Pulmonary artery endothelial cell (primary cell): ENCODE results near the gene PRR15L. TPM values are rescaled to one million over a fixed set of nuclear protein-coding genes. Genes with fewer than 3 reads are reported as not detected.
"Not testable (repeated sequence)": the region's sequence is repeated elsewhere in the genome, so short reads cannot be mapped to it uniquely, and the experiment has no call there.

Experiments used
- DNase-seq: peaks from one replicate; pipeline ENCODE4 v3.0.0-alpha.2; 2011; ENCODE audit warnings: low read depth, low spot score
- total RNA-seq: library from RNA; depleted of rRNA; stranded (reverse); fragments of >200 nt; gene quantifications from 2 replicates; pipeline ENCODE4 v1.2.3, GENCODE V29; 2014

The PRR15L gene
- total RNA-seq, 1 donor from 2014 or later, result not detected

GRCh38 chr17:47989159-47989558 is 31.5 kb upstream of the PRR15L start:
- no peak for DNase-seq

DNA sequence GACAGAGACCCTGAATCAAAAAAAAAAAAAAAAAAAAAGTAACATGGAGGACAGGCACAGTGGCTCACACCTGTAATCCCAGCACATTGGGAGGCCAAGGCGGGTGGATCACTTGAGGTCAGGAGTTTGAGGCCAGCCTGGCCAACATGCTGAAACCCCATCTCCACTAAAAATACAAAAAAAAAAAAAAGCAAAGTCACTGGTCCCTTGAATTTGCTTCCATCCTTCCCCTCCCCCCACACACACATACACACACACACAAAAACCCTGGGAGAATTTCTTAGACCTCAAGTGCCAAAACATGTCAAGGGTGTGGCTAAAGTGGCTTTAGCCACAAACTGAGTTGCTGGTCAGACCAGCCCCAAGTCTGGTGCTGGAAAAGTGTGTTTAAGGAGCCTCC is 30.8 kb upstream of the PRR15L start:
- DNase-seq, result not testable (repeated sequence)

DNA sequence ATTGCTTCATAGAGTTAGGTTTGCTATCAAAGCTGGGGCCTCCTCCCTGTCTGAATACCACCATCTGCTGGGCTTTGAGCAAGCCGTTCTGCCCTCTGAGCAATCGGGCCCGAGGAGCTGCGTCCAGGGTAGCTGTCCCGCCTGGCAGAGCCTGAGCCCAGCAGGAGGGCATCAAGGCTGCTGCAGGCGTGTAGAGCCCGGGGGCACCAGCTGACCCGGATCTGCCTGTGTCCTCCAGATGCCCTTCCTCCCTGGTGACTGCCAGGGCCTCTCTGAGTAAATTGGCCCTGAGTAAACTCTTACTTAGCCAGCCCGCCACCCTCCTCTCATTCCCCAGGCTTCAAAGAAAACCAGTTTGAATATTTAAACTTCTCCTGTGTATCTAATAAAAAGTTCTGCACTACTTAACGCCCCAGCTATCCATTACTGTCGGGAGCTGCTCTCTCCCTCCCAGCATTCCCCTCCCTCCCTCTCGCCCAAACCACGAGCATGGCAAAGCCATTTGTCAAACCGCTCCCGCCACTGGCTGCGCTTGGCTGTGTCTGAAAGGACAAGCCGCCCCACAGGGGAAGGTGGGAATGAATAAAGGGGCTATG is 29.7 kb upstream of the PRR15L start:
- no peak for DNase-seq

GRCh38 chr17:47986520-47986919 is 28.8 kb upstream of the PRR15L start:
- no peak for DNase-seq

DNA sequence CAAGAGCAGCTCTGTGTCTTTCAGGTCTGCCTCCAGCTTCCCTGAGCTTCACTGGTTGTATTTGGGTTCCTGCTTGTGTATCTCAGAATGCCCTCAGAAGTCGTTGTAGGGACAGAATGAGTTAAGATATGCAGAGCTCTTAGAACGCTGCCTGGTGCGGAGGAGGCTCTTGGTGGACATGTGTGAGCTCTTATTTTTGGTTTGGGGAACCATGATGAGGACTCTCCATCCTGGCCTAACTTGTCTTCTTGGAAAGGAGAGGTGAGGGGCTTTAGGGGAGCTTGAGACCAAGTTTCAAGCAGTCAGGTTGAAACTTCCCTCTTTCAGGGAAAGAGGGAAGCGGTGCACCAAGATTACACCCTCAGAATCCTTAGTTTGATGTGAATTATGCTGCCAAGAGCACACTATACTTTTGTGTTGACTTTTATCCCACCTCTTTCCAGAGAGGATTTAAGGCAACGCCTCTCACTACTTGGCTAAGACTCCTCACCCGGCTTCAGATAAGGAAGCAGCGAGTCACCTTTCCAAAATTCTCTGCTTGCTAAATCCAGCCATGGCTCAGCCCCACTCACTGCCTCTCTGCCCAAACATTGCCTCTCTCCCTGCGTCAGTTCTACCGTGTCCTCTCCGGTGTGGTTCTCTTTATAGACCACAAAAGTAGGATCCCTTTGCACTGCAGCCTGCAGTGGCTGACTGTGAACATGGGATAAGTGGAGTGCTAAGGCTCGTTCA is 26.0 kb upstream of the PRR15L start:
- DNase-seq, result no peak

- DNase-seq, result no peak
These were observed 25.1 kb upstream of the PRR15L start for GRCh38 chr17:47982645-47983390.

- no peak for DNase-seq
These were observed 24.5 kb upstream of the PRR15L start for GRCh38 chr17:47982091-47982617.

DNA sequence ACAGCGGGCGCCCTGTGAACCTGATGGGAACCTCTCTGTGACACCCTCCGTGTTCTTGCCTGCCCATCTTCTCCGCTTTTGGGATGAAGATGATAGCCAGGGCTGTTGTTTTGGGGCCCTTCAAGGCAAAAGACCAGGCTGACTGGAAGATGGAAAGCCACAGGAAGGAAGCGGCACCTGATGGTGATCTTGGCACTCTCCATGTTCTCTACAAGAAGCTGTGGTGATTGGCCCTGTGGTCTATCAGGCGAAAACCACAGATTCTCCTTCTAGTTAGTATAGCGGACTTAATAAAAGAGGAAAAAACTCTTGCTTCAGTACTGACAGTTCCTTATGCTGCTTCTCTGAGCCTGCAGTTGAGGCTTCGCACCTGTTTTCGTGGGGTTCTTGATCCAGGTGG is 23.8 kb upstream of the PRR15L start:
- no peak for DNase-seq

DNA sequence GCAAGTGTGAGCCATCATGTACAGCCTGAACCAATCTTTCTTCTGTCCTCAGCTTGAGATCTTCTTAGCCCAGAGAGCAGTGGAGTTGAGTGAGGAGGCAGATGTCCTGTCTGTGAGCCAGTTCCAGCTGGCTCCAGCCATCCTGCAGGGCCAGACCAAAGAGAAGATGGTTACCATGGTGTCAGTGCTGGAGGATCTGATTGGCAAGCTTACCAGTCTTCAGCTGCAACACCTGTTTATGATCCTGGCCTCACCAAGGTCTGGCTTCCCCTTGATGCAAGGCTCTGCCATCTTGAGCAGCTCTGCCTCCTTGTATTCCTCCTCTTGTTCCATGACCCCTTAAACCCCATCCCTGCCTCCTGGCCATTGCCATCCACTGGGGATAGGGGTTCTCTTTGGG is 22.9 kb upstream of the PRR15L start:
- DNase-seq, result no peak

GRCh38 chr17:47978324-47978723 is 20.6 kb upstream of the PRR15L start:
- peak; percentile 10 for DNase-seq

- no peak for DNase-seq
These were observed 18.1 kb upstream of the PRR15L start for GRCh38 chr17:47975823-47976205.

GRCh38 chr17:47975189-47975822 is 17.6 kb upstream of the PRR15L start:
- no peak for DNase-seq

DNA sequence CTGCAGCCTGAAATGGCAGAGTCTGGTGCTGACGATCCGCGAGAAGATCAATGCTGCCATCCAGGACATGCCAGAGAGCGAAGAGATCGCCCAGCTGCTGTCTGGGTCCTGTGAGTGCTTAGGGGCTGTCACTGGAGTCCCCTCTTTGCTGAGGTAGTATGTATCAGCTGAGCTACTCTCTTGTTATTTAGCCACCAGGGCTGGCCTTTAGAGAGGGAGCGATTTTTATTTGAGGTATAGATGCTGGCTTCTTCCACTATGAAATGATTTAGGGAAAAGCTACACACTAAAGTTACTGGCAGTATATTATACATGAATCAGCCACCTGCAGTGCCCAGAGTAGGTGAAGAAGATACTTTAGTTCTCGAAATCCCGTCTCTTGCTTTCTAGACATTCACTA is 15.9 kb upstream of the PRR15L start:
- DNase-seq, result no peak

GRCh38 chr17:47970725-47971499 is 13.2 kb upstream of the PRR15L start, which contains the start of gene CDK5RAP3:
Gene CDK5RAP3, plus strand, starts transcription at chr17:47971113. Its CDS starts 34 bp downstream, at chr17:47971147.
- peak; percentile 96 for DNase-seq

- no peak for DNase-seq
These were observed 12.4 kb upstream of the PRR15L start for GRCh38 chr17:47969930-47970724.

- no peak for DNase-seq
These were observed 11.2 kb upstream of the PRR15L start for GRCh38 chr17:47968836-47969235.

- DNase-seq, result no peak
These were observed 10.0 kb upstream of the PRR15L start for GRCh38 chr17:47967607-47968252.

GRCh38 chr17:47966079-47966519 is 8.4 kb upstream of the PRR15L start:
- DNase-seq, result no peak

GRCh38 chr17:47964856-47965255 is 7.2 kb upstream of the PRR15L start:
- DNase-seq, result no peak

GRCh38 chr17:47962901-47963300 is 5.2 kb upstream of the PRR15L start:
- no peak for DNase-seq
